Stimulated activated CD8-positive, alpha-beta memory T cell treated with anti-CD3 and anti-CD28 coated beads, Interleukin-15, amount 100 ng/mL, for 4 hours (primary cell): ENCODE results near the gene SND1.

Source experiments
- DNase-seq, 2 donors: peaks; one replicate each; pipeline ENCODE4 v3.0.0-alpha.2; 2020; ENCODE audit warnings: low read depth in 2 of 2

The SND1 gene

GRCh38 chr7:128017862-128018845 is 366.2 kb downstream of the SND1 start:
- DNase-seq, result no peak

- no peak for DNase-seq
Measured at GRCh38 chr7:128019288-128019687, 367.3 kb downstream of the SND1 start.

- DNase-seq, result no peak
Measured at GRCh38 chr7:128020159-128020558, 368.2 kb downstream of the SND1 start.

- no peak for DNase-seq
Measured at GRCh38 chr7:128021366-128021765, 369.4 kb downstream of the SND1 start.

GRCh38 chr7:128022631-128023532 is 370.9 kb downstream of the SND1 start:
- no peak for DNase-seq

- no peak for DNase-seq
Measured at GRCh38 chr7:128024151-128024550, 372.2 kb downstream of the SND1 start.

GRCh38 chr7:128025380-128025779 is 373.4 kb downstream of the SND1 start:
- DNase-seq, result no peak

GRCh38 chr7:128025819-128026218 is 373.8 kb downstream of the SND1 start:
- DNase-seq, result no peak

- DNase-seq, result no peak
Measured at GRCh38 chr7:128026551-128026950, 374.6 kb downstream of the SND1 start.

- no peak for DNase-seq
Measured at GRCh38 chr7:128027485-128027980, 375.5 kb downstream of the SND1 start.

GRCh38 chr7:128029405-128029995 is 377.5 kb downstream of the SND1 start:
- no peak for DNase-seq

- DNase-seq, result no peak
Measured at GRCh38 chr7:128030263-128030653, 378.3 kb downstream of the SND1 start.

GRCh38 chr7:128030654-128031611 is 378.9 kb downstream of the SND1 start, which contains the start of gene LRRC4:
Gene LRRC4, minus strand, starts transcription at chr7:128031437. Its CDS starts 797 bp downstream, at chr7:128030640.
- no peak for DNase-seq

GRCh38 chr7:128031901-128032604 is 380.1 kb downstream of the SND1 start:
- peak; percentile 21 to 25 for DNase-seq

GRCh38 chr7:128032605-128033235 is 380.7 kb downstream of the SND1 start:
- no peak for DNase-seq

GRCh38 chr7:128033246-128033645 is 381.3 kb downstream of the SND1 start:
- DNase-seq, result no peak

GRCh38 chr7:128034825-128035224 is 382.8 kb downstream of the SND1 start:
- no peak for DNase-seq

- DNase-seq, result no peak
Measured at GRCh38 chr7:128035712-128036111, 383.7 kb downstream of the SND1 start.

- no peak for DNase-seq
Measured at GRCh38 chr7:128036226-128036940, 384.4 kb downstream of the SND1 start.
